ENCODE data around the gene JPH3.

GRCh38 chr16:87642491-87642890 lies 40.2 kb downstream of the JPH3 start:
- no peak for TF ChIP-seq CTCF (IDR thresholded peaks at IDR 0.05; ENCODE audit: poor library complexity)
- no peak for TF ChIP-seq EZH2phosphoT487 (IDR thresholded peaks at IDR 0.05; ENCODE audit: low read depth, severe bottlenecking, unreplicated experiment)
